Measurements from ENCODE around the gene GIPC3.

- TF ChIP-seq POLR2A (IDR thresholded peaks at IDR 0.05) (no peak), CTCF (IDR thresholded peaks at IDR 0.05) (no peak), EP300 (IDR thresholded peaks at IDR 0.05) (no peak), POLR2AphosphoS5 (IDR thresholded peaks at IDR 0.05) (no peak)
These were observed 20.1 kb downstream of the GIPC3 start for GRCh38 chr19:3605361-3605760.
